KBM-7 (cell line): ENCODE measurements around the gene CELF2.
A peak's percentile ranks its signal among the peaks of the same experiment; 100 is the strongest.

Source experiments
- DNase-seq: peaks from one replicate; pipeline ENCODE4 v3.0.0-alpha.2; 2015
- in situ Hi-C: fragments of 300-500 bp; cut with MboI; formaldehyde crosslinking; loops from 2 replicates; pipeline ENCODE4 v1.14.3; 2020; ENCODE audit warnings: low sequenced_read_pairs, low pct_unique_long_range_greater_than_20kb, mixed read lengths

CELF2 gene

GRCh38 chr10:11018855-11019631 is 1.4 kb downstream of the CELF2 start:
- DNase-seq: peak; percentile 16
- in situ Hi-C loops: no loop called here

- no peak for DNase-seq
- in situ Hi-C loops: no loop called here
Observed at GRCh38 chr10:11019724-11020547, 2.3 kb downstream of the CELF2 start.

DNA sequence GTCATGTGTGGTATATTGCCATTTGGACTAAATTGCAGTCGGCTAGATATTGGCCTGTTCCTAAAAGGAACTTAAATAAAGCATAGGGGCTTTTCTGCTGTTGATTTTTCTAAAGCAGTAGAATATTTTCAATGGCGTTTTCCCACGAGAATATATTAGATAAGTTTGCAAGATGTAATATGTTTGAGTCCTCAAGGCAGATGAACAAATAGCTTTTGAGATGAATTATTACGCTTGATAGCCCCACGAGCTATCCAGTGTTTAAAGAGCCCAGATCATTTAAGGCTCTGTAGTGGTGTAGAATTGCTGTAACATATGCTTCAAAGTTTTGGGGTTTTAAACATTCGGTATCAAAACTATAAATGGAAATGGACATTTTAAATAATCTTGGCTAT is 2.9 kb downstream of the CELF2 start:
- no peak for DNase-seq
- in situ Hi-C loops: no loop called here

- DNase-seq: no peak
- in situ Hi-C loops: no loop called here
Observed at GRCh38 chr10:11022213-11022612, 4.5 kb downstream of the CELF2 start.

DNA sequence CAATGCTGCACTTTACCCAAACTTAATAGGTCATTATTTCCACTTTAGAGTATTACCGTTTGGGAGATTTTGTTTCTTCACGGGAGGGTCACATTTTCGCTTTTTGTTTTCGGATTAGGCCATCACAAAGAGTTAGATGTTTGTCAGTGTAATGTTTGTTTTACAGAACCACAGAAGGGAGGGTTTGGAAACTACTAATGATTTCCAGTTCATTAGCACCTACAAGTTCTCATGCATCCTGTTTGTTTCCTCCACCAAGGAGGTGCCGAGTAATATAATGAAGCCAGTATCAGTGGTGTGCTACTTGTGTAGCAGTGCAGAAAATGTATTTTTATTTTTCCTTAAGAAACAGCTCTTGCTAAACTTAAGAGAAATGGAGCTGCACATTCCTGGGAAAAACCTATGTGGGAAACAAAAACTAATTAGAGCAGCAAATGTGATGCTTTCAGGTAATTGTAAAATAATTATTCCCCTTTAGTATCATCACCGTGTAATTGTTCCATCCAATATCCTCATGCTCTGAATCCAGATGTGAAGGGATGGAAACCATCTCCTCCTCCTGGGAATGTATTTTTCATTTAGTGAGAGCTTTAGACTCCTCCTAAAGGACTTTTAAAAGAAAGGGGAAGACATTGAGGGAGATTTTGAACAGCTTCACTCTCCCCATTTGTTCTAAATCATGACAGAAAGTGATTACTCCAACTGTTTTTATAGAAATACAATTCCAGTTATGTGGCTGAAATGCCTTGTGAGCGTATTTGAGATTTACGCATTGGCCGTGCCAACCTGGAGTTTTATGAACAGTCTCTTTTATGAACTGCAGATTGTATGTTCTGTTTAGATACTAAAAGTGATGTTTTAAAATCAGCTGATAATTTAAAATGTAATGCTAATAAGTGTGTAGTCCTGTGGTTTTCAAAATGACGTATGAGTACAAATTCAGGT is 5.6 kb downstream of the CELF2 start:
- in situ Hi-C loops: no loop called here
- DNase-seq: no peak

DNA sequence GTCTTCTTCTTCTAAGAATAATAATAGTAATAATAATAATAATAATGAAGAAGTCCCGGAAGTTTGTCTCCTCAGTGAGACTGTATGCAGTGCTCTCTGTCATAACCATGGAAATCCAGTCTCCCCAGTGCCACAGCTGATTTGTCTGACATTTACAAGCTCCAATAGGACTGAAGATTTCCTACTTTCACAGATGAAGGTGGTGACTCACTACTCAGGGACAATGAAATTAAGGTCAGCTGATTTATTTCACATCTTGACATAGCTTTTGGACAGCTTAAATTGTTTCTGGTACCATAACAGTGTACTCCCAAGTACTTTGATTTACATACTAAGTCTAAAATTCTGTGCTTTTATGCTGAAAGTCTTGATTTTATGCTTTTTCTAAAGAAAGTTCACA is 6.9 kb downstream of the CELF2 start:
- in situ Hi-C loops: no loop called here
- DNase-seq: no peak

DNA sequence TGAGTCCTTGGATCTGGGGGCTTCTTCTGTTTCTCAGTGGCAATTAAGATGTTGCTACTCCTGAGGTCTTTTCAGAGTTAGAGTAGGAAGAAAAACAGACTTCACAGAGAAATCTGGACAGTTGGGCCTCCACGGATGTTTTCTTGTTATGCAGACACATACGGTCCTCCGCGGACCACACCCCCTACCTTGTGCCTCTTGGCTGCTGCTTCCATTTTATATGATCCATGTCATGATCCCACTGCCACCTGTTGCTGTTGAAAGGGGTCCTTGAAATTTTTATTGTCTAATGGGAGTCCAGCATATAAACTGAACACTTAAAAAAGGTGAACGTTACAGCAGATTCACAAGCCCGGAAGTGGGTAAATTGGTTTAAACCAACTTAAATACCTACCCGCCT is 8.3 kb downstream of the CELF2 start:
- in situ Hi-C loops: no loop called here
- DNase-seq: no peak

DNA sequence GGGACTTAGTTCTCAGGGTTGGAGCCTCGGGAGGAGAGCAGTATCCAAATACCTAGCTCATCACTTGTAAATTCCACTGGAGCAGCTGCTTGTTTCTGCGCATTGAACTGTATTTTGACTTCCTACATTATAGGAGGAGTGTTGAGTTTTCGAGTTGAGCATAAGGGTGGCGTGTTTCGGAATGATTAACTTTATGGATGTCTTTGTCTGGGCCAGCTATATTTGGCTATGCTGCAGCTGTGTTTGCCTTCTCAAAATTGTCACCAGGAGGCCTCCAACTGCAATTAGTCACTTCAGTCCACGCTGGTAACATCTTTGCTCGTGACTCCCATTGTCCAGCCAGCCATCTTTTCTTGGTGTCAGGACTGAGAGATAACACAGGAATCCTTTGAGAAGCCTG is 9.1 kb downstream of the CELF2 start:
- in situ Hi-C loops: no loop called here
- no peak for DNase-seq

DNA sequence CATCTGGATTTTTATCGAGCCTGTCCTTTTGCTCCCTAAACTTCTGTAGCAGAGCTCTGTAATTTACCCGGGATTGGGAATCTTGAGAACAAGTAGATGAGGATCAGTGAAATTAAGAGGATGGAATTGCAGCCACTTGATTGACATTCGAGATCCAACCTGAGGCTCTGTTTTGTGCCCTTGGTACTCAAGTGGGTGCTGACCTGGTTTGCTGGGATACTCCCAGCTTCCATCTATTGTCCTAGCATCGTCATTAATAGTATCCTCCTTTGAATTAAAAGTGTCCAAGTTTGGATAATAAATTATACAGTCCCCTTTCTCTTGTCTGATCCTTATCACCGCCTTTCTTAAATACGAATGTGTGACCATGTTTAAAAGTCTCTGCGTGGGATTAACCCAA is 17.1 kb downstream of the CELF2 start:
- in situ Hi-C loops: no loop called here
- no peak for DNase-seq

- DNase-seq: peak; percentile 14
- in situ Hi-C loops: no loop called here
Observed at GRCh38 chr10:11035301-11035991, 17.8 kb downstream of the CELF2 start.

DNA sequence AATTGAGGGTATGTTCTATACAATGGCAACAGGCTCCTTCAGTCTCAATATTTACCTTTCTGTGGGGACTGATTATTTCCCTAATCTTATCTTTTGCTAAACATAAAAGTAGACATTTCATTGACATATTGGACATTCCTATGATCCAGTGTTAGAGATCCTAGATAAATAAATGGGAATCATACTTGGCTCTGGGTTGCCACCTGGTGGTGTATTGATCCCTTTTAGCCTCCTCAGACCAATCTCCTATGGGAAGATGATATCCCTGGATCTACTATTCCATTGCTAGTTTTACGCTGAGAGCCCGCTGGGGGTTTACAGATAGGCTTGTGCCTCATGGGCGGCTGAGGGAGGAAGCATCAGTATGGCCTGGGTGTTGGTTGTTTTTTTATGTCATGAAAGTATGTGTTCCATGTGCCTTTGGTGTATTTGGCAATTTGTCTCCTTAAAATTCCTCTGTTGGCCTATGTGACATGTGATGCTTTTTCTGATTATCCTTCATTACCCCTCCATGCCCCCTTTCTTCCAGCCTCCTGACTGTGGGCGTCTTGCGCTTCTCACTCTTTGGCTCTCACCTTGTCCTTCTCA is 18.8 kb downstream of the CELF2 start:
- DNase-seq: peak; percentile 30
- in situ Hi-C loops: no loop called here

DNA sequence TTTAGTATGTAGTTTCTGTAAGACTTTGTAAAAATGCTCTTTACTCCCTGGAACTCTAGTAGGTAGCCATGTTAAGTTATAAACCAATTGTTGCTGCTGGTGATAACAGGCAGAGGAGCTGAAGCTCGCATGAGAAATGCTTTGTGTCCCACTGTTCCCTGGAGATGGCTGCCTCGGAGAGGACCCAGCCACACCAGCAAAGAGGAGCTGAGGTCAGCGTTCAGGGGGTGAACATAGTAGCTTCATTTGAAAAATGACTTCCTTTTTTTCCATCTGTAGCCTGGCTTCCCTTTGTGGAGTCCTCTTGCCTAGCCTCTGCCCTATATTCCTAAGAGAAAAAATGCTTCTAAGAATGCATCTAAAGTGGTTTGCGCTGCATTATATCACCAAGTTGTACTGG is 20.3 kb downstream of the CELF2 start:
- in situ Hi-C loops: no loop called here
- DNase-seq: peak; percentile 53

GRCh38 chr10:11042357-11042756 is 24.7 kb downstream of the CELF2 start:
- in situ Hi-C loops: no loop called here
- no peak for DNase-seq

DNA sequence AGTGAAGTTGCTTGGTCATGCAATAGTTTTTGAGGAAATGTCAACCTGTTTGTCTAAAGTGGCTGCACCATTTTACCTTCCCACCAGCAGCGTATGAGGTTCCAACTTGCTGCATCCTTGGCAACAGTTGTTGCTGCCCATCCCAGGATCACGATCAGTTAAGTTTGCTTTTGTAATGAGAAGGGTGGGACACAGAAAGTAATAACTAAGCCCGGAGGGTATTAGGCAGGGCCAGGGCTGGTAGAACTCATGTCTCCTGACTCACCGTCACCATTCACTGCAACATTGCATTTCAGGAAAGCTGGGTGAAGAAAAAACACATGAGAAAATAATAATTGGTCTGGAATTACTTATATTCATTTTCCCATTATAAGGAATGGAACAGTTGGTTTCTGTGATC is 25.4 kb downstream of the CELF2 start:
- DNase-seq: no peak
- in situ Hi-C loops: no loop called here

- in situ Hi-C loops: no loop called here
- DNase-seq: no peak
Observed at GRCh38 chr10:11043446-11044127, 25.9 kb downstream of the CELF2 start.

GRCh38 chr10:11045487-11045886 is 27.8 kb downstream of the CELF2 start:
- no peak for DNase-seq
- in situ Hi-C loops: no loop called here

GRCh38 chr10:11045995-11046775 is 28.5 kb downstream of the CELF2 start:
- in situ Hi-C loops: no loop called here
- no peak for DNase-seq
